Loucy (cell line): Measurements from ENCODE around the gene CWC22.

Source experiments
- H2AFZ ChIP-seq: fragments of 200-600 bp; sonication (generic); 2 replicates; pipeline ENCODE4 v1.6.0; 2016; ENCODE audit warnings: antibody characterized with exemption, mild to moderate bottlenecking, low read length, moderate library complexity
- H3F3A ChIP-seq: fragments of 200-600 bp; 2 replicates; pipeline ENCODE4 v1.6.0; 2016; ENCODE audit warnings: antibody characterized with exemption, low read depth, mild to moderate bottlenecking
- H3K27me3 ChIP-seq: fragments of 200-600 bp; sonication (generic); 2 replicates; pipeline ENCODE4 v1.6.1; 2014; ENCODE audit warnings: low read length, mild to moderate bottlenecking; ENCODE audit not compliant: insufficient read depth, poor library complexity, severe bottlenecking
- H3K36me3 ChIP-seq: fragments of 200-600 bp; sonication (generic); 2 replicates; pipeline ENCODE4 v1.6.1; 2016; ENCODE audit warnings: low read length; ENCODE audit not compliant: insufficient read depth
- H3K4me1 ChIP-seq: fragments of 200-600 bp; sonication (generic); 2 replicates; pipeline ENCODE4 v1.5.1; 2014; ENCODE audit warnings: low read length, mild to moderate bottlenecking; ENCODE audit not compliant: insufficient read depth, poor library complexity, severe bottlenecking
- H3K4me2 ChIP-seq: fragments of 200-600 bp; sonication (generic); 2 replicates; pipeline ENCODE4 v1.6.0; 2014; ENCODE audit warnings: antibody characterized with exemption, low read length, low read depth, mild to moderate bottlenecking; ENCODE audit not compliant: poor library complexity, severe bottlenecking
- H3K4me3 ChIP-seq: fragments of 200-600 bp; sonication (generic); 2 replicates; pipeline ENCODE4 v1.5.1; 2014; ENCODE audit warnings: low read length, mild to moderate bottlenecking, mixed read lengths; ENCODE audit not compliant: poor library complexity, severe bottlenecking
- H3K79me2 ChIP-seq: fragments of 200-600 bp; sonication (generic); 2 replicates; pipeline ENCODE4 v1.6.1; 2014; ENCODE audit warnings: low read length; ENCODE audit not compliant: insufficient read depth
- H3K9ac ChIP-seq: fragments of 200-600 bp; sonication (generic); 2 replicates; pipeline ENCODE4 v1.6.0; 2014; ENCODE audit warnings: mild to moderate bottlenecking, low read depth, low read length, moderate library complexity; ENCODE audit not compliant: poor library complexity, severe bottlenecking
- H3K9me2 ChIP-seq: fragments of 200-600 bp; sonication (generic); replicated peaks from 2 replicates; pipeline ENCODE4 v1.6.1; 2016; ENCODE audit warnings: low read depth, low read length, mixed read lengths
- H3K9me3 ChIP-seq: fragments of 200-600 bp; sonication (generic); 2 replicates; pipeline ENCODE4 v1.6.1; 2014; ENCODE audit warnings: mild to moderate bottlenecking, antibody characterized with exemption, low read length, low read depth; ENCODE audit not compliant: insufficient read depth
- H4K20me1 ChIP-seq: fragments of 200-600 bp; sonication (generic); 2 replicates; pipeline ENCODE4 v1.6.0; 2014; ENCODE audit warnings: antibody characterized with exemption, low read length, mild to moderate bottlenecking; ENCODE audit not compliant: insufficient read depth, poor library complexity, severe bottlenecking
- EZH2phosphoT487 ChIP-seq: fragments of 200-600 bp; IDR thresholded peaks from 2 replicates; pipeline ENCODE4 v1.6.1; 2018; ENCODE audit warnings: antibody characterized with exemption, mild to moderate bottlenecking, moderate library complexity, borderline replicate concordance
- TF ChIP-seq, protein P1 (sequence below): fragments of 200-600 bp; sonication (generic); conservative IDR thresholded peaks from 2 replicates; pipeline ENCODE4 v1.5.1; 2014; ENCODE audit warnings: mild to moderate bottlenecking, antibody characterized with exemption, low read length

The CWC22 gene

DNA sequence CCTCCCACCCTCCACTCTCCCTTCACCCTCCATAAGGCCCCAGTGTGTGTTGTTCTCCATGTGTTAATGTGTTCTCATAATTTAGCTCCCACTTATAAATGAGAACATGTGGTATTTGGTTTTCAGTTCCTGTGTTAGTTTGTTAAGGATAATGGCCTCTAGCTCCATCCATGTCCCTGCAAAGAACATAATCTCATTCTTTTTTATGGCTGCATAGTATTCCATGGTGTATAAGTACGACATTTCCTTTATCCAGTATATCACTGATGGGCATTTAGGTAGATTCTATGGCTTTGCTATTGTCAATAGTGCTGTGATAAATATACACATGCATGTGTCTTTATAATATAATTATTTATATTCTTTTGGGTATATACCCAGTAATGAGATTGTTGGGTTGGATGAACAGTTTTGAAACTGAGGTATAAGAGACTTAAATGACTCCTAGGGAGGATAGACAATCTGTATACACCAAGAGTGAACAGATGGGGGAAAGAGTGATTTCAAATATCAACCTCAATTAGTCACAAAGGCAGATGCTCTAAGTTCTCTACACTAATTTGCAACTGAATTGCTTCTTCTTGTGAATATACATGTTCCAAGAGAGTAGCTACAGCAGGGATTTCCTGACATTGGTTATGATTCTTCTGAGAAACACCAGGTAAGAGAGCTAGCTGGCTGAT lies 23.7 kb downstream of the CWC22 start:
- Histone ChIP-seq H3K36me3 (peaks cover 93% of the 10 kb centered on the region; the same call in 1 of the 2 replicates), H3K9me3 (no peaks in the 10 kb centered on the region), H2AFZ (no peak overlapping the region), H3K79me2 (no peaks in the 10 kb centered on the region), H3F3A (no peaks in the 10 kb centered on the region), H3K4me3 (no peak overlapping the region), H3K4me1 (no peaks in the 10 kb centered on the region), H4K20me1 (no peaks in the 10 kb centered on the region), H3K27me3 (no peaks in the 10 kb centered on the region), H3K9ac (no peak overlapping the region), H3K9me2 (no peaks in the 10 kb centered on the region), H3K4me2 (no peak overlapping the region)
- TF ChIP-seq, protein P1, sequence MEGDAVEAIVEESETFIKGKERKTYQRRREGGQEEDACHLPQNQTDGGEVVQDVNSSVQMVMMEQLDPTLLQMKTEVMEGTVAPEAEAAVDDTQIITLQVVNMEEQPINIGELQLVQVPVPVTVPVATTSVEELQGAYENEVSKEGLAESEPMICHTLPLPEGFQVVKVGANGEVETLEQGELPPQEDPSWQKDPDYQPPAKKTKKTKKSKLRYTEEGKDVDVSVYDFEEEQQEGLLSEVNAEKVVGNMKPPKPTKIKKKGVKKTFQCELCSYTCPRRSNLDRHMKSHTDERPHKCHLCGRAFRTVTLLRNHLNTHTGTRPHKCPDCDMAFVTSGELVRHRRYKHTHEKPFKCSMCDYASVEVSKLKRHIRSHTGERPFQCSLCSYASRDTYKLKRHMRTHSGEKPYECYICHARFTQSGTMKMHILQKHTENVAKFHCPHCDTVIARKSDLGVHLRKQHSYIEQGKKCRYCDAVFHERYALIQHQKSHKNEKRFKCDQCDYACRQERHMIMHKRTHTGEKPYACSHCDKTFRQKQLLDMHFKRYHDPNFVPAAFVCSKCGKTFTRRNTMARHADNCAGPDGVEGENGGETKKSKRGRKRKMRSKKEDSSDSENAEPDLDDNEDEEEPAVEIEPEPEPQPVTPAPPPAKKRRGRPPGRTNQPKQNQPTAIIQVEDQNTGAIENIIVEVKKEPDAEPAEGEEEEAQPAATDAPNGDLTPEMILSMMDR: no peak
- TF ChIP-seq EZH2phosphoT487: no peak

DNA sequence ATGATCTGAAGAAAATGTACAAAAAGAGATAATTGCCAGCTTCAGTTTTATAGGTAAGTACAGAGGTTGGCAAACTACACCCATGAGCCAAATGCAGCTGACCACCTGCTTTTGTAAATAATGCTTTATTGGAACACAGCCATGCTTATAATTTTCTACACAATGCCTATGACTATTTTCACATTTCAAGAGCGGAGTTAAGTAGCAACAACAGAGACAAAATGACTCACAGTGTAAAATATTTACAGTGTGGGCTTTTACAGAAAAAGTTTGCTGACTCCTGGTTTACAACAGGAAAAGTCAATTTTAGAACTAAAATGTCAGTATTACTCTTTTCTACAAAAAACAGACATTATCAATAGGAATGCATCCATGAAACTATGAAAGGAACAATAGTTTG lies 26.0 kb downstream of the CWC22 start:
- peaks cover 89% of the 10 kb centered on the region for H3K36me3 ChIP-seq
- TF ChIP-seq, protein P1: no peak
- no peak for TF ChIP-seq EZH2phosphoT487
- no peak overlapping the region for H2AFZ ChIP-seq
- H3F3A ChIP-seq: no peaks in the 10 kb centered on the region
- H3K4me1 ChIP-seq: no peaks in the 10 kb centered on the region
- no peaks in the 10 kb centered on the region for H4K20me1 ChIP-seq
- H3K79me2 ChIP-seq: no peaks in the 10 kb centered on the region
- H3K9ac ChIP-seq: no peak overlapping the region
- no peak overlapping the region for H3K4me2 ChIP-seq
- H3K4me3 ChIP-seq: no peak overlapping the region
- no peaks in the 10 kb centered on the region for H3K27me3 ChIP-seq
- no peaks in the 10 kb centered on the region for H3K9me3 ChIP-seq
- H3K9me2 ChIP-seq: no peaks in the 10 kb centered on the region

DNA sequence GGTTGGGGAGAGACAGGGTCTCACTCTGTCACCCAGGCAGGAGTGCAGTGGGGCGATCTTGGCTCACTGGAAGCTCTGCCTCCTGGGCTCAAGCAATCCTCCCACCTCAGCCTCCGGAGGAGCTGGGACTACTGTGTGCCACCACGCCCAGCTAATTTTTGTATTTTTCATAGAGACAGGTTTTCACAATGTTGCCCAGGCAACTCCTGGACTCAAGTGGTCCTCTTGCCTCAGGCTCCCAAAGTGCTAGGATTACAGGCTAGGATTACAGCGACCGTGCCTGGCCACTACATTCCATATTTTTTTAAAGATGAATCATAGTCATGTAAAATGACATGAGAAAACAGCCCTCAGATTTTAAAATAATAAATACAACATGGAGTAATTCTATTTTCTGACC lies 32.3 kb downstream of the CWC22 start:
- Histone ChIP-seq H3K4me2 (no peak overlapping the region), H3K4me3 (no peak overlapping the region), H3K9ac (no peak overlapping the region), H3K36me3 (peaks cover 71% of the 10 kb centered on the region), H4K20me1 (no peaks in the 10 kb centered on the region), H3K4me1 (no peaks in the 10 kb centered on the region), H3K9me3 (no peaks in the 10 kb centered on the region), H2AFZ (no peak overlapping the region), H3K27me3 (no peaks in the 10 kb centered on the region), H3K9me2 (no peaks in the 10 kb centered on the region), H3K79me2 (no peaks in the 10 kb centered on the region), H3F3A (no peaks in the 10 kb centered on the region)
- TF ChIP-seq, protein P1: no peak
- no peak for TF ChIP-seq EZH2phosphoT487
